GM12891 (cell line): ENCODE data around the gene ZNF207.

ENCODE experiments used
- POLR2A ChIP-seq: IDR thresholded peaks from 2 replicates; pipeline ENCODE4 v1.6.1; 2011; ENCODE audit warnings: low read depth, low read length, control low read depth
- POU2F2 ChIP-seq: IDR thresholded peaks from 2 replicates; pipeline ENCODE4 v1.6.1; 2011; ENCODE audit warnings: low read depth, mild to moderate bottlenecking, control low read depth, low read length, moderate library complexity
- SPI1 ChIP-seq: IDR thresholded peaks from 2 replicates; pipeline ENCODE4 v1.6.1; 2011; ENCODE audit warnings: low read depth, low read length, control low read depth
- TAF1 ChIP-seq: IDR thresholded peaks from 2 replicates; pipeline ENCODE4 v1.6.1; 2011; ENCODE audit warnings: low read depth, low read length, control low read depth

DNA sequence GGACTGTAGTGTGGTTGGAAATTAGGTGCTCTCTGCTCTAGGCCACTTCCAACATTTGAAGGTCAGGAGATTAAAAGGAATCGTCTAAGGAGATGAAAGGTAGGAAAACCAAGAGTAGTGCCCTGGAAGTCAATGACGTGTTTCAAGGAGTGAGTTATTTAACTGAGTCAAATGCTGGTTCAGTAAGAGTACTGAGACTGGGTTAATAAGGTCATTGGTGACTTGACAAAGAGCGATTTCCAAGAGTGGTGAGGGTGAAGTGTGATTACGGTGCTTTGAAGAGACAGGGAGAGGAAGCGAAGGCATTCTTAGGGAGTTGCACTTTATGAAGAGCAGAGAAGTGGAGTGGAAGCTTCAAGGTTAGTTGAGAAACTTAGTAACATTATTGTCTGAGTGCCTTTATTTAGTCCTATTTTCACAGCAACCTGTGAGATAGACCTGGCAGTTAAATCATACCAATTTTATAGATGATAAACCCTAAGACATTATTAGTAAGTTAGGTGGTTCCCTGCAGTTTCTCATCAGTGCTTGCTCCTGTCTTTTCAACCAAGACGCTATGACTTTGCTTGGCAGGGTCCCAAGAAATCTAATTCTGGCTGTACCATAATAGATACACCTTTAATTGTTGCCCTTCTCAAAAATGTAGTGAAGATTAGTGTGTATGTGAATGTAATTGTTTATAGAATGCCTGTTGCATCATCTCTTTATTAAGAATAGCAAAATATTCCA, 5.9 kb downstream of the ZNF207 start:
- no peak for TF ChIP-seq SPI1
- TF ChIP-seq POLR2A: no peak
- no peak for TF ChIP-seq POU2F2
- TF ChIP-seq TAF1: no peak
